ENCODE data around the gene KIAA0753. TPM values are rescaled to one million over a fixed set of nuclear protein-coding genes. Genes with fewer than 3 reads are reported as not detected.
A peak's percentile ranks its signal among the peaks of the same experiment; 100 is the strongest.

The KIAA0753 gene
- total and polyA plus RNA-seq, 2 of the 13 experiments (the other 11 are each of a cell fraction or from before 2014, with no cell fraction given): 5.2 to 9.1 TPM

DNA sequence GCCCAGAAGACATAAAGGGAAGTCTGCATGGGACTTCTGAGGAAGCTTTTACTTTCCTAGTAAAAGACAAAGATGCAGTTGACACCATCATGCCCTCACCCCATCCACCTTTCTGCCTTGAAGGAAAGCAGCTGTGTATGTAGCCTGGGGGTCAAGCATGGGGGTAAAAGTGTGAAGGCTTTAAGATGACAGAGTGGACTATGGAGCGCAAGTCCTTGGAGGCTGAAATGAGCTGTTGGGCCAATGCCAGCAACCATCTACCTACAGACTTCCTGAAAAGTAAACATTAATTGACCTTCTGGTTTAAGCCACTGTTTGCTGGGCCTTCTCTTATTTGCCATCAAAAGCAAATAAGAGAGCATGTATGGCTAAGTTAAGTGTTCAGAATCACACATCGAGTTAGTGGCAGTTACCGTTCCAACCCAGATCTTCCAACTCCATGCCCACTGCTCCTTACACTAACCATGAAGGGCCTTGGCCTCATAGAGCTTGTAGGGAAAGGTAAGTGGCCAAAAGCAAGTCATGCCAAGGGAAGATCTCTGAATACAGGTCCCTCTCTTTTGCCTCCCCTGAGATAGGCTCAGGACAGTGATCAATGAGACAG is 42.7 kb upstream of the KIAA0753 start (continued):
- peak; percentile 61 for TF ChIP-seq HOXA3 (CRISPR knock-in tag; IDR thresholded peaks at IDR 0.05)
- no peak for TF ChIP-seq SIN3A (IDR thresholded peaks at IDR 0.05; ENCODE audit: borderline replicate concordance, low read depth, low read length)
- TF ChIP-seq ZNF558 (CRISPR knock-in tag; IDR thresholded peaks at IDR 0.05; ENCODE audit: borderline replicate concordance): no peak
- TF ChIP-seq SNAPC2 (CRISPR knock-in tag; IDR thresholded peaks at IDR 0.05): no peak
- TF ChIP-seq ZNF3 (CRISPR knock-in tag; IDR thresholded peaks at IDR 0.05): no peak
- no peak for TF ChIP-seq TEAD2 (CRISPR knock-in tag; IDR thresholded peaks at IDR 0.05)
- no peak for TF ChIP-seq PCBP2 (optimal IDR thresholded peaks at IDR 0.05; ENCODE audit: low read depth, low read length, poor library complexity, severe bottlenecking)
- no peak for TF ChIP-seq TSC22D2 (CRISPR knock-in tag; IDR thresholded peaks at IDR 0.05; ENCODE audit: borderline replicate concordance)
- TF ChIP-seq HNRNPH1 (optimal IDR thresholded peaks at IDR 0.05; ENCODE audit: low read depth, low read length): no peak
- TF ChIP-seq, protein P1, sequence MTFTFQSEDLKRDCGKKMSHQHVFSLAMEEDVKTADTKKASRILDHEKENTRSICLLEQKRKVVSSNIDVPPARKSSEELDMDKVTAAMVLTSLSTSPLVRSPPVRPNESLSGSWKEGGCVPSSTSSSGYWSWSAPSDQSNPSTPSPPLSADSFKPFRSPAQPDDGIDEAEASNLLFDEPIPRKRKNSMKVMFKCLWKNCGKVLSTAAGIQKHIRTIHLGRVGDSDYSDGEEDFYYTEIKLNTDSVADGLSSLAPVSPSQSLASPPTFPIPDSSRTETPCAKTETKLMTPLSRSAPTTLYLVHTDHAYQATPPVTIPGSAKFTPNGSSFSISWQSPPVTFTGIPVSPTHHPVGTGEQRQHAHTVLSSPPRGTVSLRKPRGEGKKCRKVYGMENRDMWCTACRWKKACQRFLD (CRISPR knock-in tag; IDR thresholded peaks at IDR 0.05; ENCODE audit: borderline replicate concordance): no peak
- TF ChIP-seq ERF (CRISPR knock-in tag; IDR thresholded peaks at IDR 0.05): no peak; the same call in 1 of the 2 replicates
- TF ChIP-seq SRSF9 (IDR thresholded peaks at IDR 0.05; ENCODE audit: borderline replicate concordance, insufficient read depth, low read depth, low read length, poor library complexity, severe bottlenecking): no peak
- TF ChIP-seq NFIC (IDR thresholded peaks at IDR 0.05; ENCODE audit: low read length): peak; percentile 86
- no peak for TF ChIP-seq ELF3 (CRISPR knock-in tag; IDR thresholded peaks at IDR 0.05)
- TF ChIP-seq, protein P2, sequence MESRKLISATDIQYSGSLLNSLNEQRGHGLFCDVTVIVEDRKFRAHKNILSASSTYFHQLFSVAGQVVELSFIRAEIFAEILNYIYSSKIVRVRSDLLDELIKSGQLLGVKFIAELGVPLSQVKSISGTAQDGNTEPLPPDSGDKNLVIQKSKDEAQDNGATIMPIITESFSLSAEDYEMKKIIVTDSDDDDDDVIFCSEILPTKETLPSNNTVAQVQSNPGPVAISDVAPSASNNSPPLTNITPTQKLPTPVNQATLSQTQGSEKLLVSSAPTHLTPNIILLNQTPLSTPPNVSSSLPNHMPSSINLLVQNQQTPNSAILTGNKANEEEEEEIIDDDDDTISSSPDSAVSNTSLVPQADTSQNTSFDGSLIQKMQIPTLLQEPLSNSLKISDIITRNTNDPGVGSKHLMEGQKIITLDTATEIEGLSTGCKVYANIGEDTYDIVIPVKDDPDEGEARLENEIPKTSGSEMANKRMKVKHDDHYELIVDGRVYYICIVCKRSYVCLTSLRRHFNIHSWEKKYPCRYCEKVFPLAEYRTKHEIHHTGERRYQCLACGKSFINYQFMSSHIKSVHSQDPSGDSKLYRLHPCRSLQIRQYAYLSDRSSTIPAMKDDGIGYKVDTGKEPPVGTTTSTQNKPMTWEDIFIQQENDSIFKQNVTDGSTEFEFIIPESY (CRISPR knock-in tag; IDR thresholded peaks at IDR 0.05): no peak
- TF ChIP-seq, protein P3, sequence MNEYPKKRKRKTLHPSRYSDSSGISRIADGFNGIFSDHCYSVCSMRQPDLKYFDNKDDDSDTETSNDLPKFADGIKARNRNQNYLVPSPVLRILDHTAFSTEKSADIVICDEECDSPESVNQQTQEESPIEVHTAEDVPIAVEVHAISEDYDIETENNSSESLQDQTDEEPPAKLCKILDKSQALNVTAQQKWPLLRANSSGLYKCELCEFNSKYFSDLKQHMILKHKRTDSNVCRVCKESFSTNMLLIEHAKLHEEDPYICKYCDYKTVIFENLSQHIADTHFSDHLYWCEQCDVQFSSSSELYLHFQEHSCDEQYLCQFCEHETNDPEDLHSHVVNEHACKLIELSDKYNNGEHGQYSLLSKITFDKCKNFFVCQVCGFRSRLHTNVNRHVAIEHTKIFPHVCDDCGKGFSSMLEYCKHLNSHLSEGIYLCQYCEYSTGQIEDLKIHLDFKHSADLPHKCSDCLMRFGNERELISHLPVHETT (CRISPR knock-in tag; conservative IDR thresholded peaks at IDR 0.05): no peak
- no peak for TF ChIP-seq TCF12 (IDR thresholded peaks at IDR 0.05)
- TF ChIP-seq TCF12 (CRISPR knock-in tag; IDR thresholded peaks at IDR 0.05): no peak
- TF ChIP-seq, protein P4, sequence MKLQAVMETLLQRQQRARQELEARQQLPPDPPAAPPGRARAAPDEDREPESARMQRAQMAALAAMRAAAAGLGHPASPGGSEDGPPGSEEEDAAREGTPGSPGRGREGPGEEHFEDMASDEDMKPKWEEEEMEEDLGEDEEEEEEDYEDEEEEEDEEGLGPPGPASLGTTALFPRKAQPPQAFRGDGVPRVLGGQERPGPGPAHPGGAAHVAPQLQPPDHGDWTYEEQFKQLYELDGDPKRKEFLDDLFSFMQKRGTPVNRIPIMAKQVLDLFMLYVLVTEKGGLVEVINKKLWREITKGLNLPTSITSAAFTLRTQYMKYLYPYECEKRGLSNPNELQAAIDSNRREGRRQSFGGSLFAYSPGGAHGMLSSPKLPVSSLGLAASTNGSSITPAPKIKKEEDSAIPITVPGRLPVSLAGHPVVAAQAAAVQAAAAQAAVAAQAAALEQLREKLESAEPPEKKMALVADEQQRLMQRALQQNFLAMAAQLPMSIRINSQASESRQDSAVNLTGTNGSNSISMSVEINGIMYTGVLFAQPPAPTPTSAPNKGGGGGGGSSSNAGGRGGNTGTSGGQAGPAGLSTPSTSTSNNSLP (IDR thresholded peaks at IDR 0.05; ENCODE audit: low read depth, low read length): 0 out of 2 replicates have a peak, but pooled peaks have one; percentile 42
- no peak for TF ChIP-seq SCMH1 (CRISPR knock-in tag; IDR thresholded peaks at IDR 0.05; ENCODE audit: borderline replicate concordance)
- no peak for TF ChIP-seq ZC3H13 (CRISPR knock-in tag; IDR thresholded peaks at IDR 0.05)
